GM19025 (cell line): Measurements from ENCODE around the gene POFUT1.
"Not testable (repeated sequence)": the region's sequence is repeated elsewhere in the genome, so short reads cannot be mapped to it uniquely, and the experiment has no call there.

Source experiments
- ATAC-seq: cut with Tn5 transposase; IDR thresholded peaks from one replicate; pipeline ENCODE4 v1.9.1; 2021; ENCODE audit warnings: mild to moderate bottlenecking, low read depth, moderate library complexity; ENCODE audit not compliant: unreplicated experiment

POFUT1 gene

GRCh38 chr20:32232326-32232886 lies 24.7 kb downstream of the POFUT1 start:
- ATAC-seq, result no peak

- ATAC-seq, result no peak
These were observed 25.6 kb downstream of the POFUT1 start for GRCh38 chr20:32233286-32233685.

- ATAC-seq, result no peak
These were observed 26.6 kb downstream of the POFUT1 start for GRCh38 chr20:32234135-32234808.

DNA sequence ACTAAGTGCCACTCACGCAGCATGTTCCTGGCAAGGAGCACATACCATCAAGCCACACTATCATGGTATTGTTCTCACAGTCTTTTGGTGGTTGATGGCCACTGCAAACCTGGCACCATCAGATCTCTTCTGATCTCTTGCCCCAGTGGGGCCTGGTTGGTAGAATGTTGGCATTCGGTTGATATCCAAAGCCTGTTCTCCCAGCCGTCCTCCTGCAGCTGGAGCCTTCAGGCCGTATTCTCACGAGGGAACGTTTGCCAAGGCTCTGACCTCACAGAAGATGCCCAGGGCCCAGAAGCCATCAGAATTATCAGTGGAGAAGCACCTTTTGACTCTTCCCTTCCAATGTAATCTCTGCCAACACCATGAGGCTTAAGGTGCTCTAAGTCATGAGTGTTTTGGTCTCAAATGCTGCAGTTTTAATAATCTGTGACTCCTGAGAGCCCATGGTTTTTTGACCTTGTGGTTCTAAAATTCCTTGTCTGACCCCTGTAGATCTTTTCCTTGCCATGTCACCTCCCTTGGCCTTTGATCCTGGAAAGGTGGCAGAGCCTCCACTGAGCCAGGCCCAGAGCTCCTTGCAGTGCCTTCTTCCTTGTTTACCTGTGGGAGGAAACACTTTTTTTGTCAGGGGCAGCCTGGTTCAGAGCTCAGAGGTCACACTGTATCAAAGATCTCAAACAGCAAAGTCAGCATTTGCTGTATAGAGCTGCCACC lies 27.8 kb downstream of the POFUT1 start:
- no peak for ATAC-seq

DNA sequence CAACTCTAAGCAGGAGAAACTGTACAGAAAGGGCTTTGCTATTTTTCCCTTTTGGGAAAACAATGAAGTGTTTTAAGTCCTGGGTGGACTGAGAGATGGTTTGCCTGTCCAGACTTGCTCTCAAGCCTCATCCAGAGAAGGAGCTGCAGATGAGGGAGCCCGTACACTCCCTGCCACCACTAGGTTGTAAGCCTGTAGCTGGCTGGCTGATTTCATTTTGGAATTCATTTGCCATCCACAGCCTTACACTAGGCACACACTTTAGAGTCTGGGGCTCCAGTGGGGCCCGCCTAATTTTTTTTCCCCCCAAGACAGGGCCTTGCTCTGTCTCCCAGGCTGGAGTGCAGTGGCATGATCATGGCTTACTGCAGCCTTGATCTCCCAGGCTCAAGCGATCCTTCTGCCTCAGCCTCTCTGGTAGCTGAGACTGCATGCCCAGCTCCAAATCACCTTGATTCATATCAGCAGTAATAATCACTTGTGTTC lies 28.4 kb downstream of the POFUT1 start:
- ATAC-seq, result no peak

DNA sequence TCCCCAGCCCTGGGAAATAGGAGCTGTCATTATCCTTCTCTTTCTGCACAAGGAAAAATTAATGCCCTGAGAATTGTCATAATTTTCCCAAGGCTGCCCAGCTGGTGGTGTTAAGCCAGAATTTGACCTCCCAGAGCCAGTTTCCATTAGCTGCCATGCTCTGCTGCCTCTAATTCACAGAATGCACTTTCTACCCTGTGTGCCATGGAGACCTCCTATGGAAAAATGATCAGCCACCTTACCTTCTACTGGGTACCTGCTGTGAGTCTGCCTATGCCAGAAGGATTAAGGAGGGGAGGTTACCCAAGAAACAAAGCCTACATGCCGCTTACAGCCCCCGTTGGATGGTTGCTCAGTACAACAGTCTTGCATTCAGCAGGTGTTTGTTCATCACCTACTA lies 29.1 kb downstream of the POFUT1 start:
- no peak for ATAC-seq

DNA sequence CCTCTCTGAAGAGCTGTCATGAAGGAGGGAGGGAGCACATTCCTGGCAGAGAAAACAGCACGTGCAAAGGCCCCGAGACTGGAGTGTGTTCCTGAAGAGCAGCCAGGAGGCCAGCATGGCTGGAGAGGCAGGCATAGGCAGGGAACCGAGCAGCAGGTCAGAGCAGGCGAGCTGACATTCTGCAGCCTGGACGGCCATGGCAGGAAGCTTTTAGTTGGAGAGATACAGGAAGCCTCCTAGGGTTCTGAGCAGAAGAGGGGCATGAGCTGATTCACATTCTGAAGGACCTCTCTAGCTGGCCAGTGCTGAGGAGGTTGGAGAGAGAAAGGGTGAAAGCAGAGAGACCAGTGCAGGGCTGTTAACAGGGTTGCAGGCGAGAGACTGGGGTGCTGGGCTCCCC lies 29.7 kb downstream of the POFUT1 start:
- no peak for ATAC-seq

DNA sequence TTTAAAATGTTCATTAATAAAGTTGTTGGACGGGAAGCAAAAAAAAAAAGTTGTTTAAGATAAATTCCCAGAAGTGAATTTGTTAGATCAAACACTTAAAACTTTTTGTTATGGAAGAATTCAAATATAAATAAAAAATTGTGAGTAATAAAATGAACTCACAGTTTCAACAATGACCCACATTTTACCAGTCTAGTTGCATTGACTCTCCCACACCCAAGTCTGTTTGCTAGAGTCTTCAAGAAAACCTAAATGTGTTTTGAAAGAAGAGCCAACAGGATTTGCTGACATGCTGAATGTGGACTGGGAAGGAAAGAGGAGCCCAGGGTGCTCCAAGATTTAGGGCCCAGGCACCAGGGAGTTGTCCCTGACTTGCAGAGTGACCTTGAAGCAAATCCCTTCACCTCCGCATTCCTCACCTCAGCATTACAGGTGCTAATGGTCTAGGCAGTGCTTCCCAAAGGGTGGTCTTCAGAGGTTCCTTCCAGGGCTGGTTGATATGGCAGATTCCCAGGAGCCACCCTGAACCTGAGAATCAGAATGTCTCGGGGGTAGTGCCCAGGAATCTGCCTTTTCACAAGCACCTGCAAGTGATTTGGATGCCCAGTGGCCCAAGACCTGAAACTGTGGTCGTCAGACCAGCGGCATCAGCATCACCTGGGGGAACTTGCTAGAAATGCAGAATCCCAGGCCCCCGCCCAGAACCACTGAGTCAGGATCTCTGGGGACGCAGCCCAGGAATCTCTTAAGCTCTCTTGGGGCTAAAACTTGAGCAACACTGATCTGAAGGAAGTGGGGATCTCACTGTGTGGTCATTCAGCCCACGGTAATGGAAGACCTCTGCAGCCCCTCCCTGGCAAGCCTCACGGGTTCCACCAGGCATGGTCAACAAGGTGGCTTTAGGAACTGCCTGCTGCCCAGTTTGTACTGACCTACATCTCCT lies 31.1 kb downstream of the POFUT1 start:
- ATAC-seq, result no peak

- no peak for ATAC-seq
These were observed 32.5 kb downstream of the POFUT1 start for GRCh38 chr20:32240205-32240604.

- ATAC-seq, result no peak
These were observed 34.1 kb downstream of the POFUT1 start for GRCh38 chr20:32241807-32242206.

DNA sequence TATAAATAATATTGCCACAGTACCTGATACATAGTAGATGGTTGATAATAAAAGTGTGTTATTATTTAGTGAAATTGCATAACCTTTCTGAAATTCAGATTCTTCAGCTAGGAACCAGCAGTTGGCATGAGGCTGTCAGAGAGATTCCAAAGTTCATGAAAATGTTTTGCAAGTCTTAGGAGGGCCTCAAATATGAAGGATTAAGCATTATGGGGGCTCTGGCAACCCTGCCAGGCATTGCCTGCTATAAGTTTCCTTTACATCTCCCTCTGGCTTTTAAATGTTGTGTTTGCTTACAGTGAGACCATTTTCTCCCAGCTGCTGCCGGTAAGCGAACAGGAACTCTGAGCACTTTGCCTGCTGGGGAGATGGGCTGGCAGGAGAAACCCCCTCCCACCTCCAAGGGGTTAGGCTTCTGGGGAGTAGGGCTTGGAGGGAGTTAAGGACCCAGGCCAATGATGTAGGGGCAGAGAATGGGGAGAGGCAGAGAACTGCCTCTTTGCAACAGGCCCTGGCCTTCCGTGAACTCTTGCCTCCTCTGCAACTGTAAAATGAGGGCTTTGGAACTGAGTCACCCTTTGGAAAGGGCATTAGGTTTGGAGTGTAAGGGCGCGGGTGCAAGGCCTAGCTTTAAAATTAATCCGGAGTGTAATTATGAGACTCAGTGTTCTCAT lies 36.6 kb downstream of the POFUT1 start:
- ATAC-seq, result no peak

DNA sequence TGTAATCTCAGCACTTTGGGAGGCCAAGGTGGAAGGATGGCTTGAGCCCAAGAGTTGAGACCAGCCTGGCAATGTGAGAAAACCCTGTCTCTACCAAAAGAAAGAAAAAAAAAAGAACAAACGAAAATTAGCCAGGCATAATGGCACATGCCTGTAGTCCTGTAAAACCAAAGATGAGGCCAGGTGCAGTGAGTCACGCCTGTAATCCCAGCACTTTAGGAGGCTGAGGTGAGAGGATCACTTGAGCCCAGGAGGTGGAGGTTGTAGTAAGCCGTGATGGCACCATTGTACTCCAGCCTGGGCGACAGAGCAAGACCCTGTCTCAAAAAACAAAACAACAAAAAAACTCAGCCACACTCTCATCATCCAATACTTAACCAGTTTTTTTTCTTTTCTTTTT lies 37.3 kb downstream of the POFUT1 start:
- no peak for ATAC-seq

GRCh38 chr20:32246208-32246607 lies 38.5 kb downstream of the POFUT1 start:
- not testable (repeated sequence) for ATAC-seq

- ATAC-seq, result no peak
These were observed 40.4 kb downstream of the POFUT1 start for GRCh38 chr20:32248043-32248442.

- no peak for ATAC-seq
These were observed 41.5 kb downstream of the POFUT1 start for GRCh38 chr20:32249030-32249738.

DNA sequence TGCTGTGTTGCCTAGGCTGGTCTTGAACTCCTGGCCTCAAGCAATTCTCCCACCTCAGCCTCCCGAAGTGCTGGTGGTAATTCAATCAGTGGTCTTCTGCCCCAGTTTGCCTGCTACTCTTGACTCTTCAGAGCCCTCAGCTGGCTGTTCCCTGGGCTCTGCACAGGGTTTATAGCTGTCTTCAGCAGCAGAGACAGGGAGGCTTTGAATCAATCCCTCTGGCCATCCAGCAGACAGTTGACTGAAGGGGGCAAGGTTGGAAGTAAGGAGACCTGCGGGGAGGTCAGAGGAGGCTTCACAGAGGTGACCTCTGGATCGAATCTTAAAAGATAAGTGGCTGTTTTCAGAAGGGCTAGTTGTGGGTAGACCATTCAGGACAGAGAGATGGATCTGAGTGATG lies 43.8 kb downstream of the POFUT1 start:
- no peak for ATAC-seq

DNA sequence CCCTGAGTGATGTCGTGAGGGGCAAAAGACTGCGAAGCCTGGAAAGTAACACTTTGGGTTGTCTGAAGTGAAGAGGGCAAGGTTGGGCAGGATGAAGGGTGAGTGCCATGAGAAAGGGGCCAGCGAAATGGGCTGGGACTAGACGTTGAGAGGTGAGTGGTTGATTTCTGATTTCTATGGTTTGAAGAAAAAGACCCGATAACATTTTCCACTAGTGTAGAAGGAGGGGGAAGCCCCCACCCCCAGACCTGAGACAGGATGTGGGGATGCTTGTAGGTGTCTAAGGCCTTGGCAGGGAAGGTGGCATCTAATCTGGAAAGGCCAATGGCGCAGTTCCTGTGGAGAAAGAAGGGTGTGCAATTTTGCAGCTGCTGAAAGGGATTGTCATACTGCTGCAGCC lies 44.5 kb downstream of the POFUT1 start:
- ATAC-seq, result no peak

DNA sequence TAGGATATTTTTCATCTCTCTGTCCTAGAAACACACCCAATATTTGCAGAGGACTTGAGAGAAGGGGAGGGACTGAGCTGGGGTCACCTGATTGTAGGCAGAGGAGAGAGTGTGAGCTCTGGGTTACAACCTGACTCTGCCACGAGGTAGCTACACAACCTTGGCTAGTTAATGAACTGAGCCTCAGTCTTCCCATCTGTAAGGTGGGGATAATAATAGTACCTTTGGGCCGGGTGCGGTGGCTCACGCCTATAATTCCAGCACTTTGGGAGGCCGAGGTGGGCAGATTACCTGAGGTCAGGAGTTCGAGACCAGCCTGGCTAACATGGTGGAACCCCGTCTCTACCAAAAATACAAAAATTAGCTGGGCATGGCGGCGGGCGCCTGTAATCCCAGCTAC lies 53.3 kb downstream of the POFUT1 start:
- ATAC-seq, result not testable (repeated sequence)

DNA sequence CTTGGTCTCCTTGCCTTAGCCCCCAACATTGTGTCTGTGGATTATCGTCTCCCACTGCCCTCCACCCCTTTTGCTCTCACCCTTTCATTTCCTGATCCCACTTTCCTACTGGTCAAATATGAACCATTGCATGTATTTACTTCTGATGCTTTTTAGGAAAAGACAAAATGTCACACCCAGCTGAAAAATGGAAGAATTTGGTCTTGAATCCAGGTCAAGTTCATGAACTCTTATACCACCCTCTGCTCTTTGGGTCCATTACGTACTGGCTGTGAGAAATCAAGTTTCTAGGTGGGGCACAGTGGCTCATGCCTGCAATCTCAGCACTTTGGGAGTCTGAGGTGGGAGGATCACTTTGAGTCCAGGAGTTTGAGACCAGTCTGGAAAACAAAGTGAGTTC lies 54.0 kb downstream of the POFUT1 start:
- ATAC-seq, result no peak
